Endodermal cell (in vitro differentiated cells): ENCODE results near the gene MYG1. TPM values are rescaled to one million over a fixed set of nuclear protein-coding genes. Genes with fewer than 3 reads are reported as not detected.
A peak's percentile ranks its signal among the peaks of the same experiment; 100 is the strongest.

Experiments used
- DNase-seq: peaks from one replicate; pipeline ENCODE4 v3.0.0-alpha.2; 2017
- H3K27ac ChIP-seq: 2 replicates; pipeline ENCODE4 v1.5.1; 2013; ENCODE audit warnings: mild to moderate bottlenecking, low read depth, low read length, moderate library complexity
- H3K27me3 ChIP-seq: 2 replicates; pipeline ENCODE4 v1.6.1; 2013; ENCODE audit warnings: mild to moderate bottlenecking, low read length, moderate library complexity; ENCODE audit not compliant: insufficient read depth, control insufficient read depth, poor library complexity, severe bottlenecking
- H3K36me3 ChIP-seq: 2 replicates; pipeline ENCODE4 v1.7.0; 2013; ENCODE audit warnings: mild to moderate bottlenecking, low read length, moderate library complexity; ENCODE audit not compliant: control insufficient read depth, insufficient read depth
- H3K4me1 ChIP-seq: one replicate; pipeline ENCODE4 v1.7.0; 2013; ENCODE audit warnings: low read length; ENCODE audit not compliant: control insufficient read depth, insufficient read depth
- H3K4me3 ChIP-seq: 2 replicates; pipeline ENCODE4 v1.5.1; 2013; ENCODE audit warnings: mild to moderate bottlenecking, low read length, moderate library complexity
- H3K9ac ChIP-seq: 2 replicates; pipeline ENCODE4 v1.6.1; 2013; ENCODE audit warnings: mild to moderate bottlenecking, low read length, moderate library complexity; ENCODE audit not compliant: poor library complexity, severe bottlenecking; ENCODE audit errors: extremely low read depth
- H3K9me3 ChIP-seq: 2 replicates; pipeline ENCODE4 v1.6.1; 2013; ENCODE audit warnings: mild to moderate bottlenecking, low read length, moderate library complexity; ENCODE audit not compliant: control insufficient read depth
- H3K27ac Mint-ChIP-seq: 2 replicates; pipeline ENCODE4 v1.8.0; 2020; ENCODE audit warnings: mixed read lengths
- H3K27me3 Mint-ChIP-seq: 2 replicates; pipeline ENCODE4 v1.8.0; 2021; ENCODE audit warnings: mild to moderate bottlenecking, mixed read lengths; ENCODE audit not compliant: insufficient read depth
- H3K36me3 Mint-ChIP-seq: 2 replicates; pipeline ENCODE4 v1.8.0; 2020; ENCODE audit warnings: low read depth, mixed read lengths
- H3K4me1 Mint-ChIP-seq: 2 replicates; pipeline ENCODE4 v1.8.0; 2020; ENCODE audit warnings: mixed read lengths
- H3K4me3 Mint-ChIP-seq: 2 replicates; pipeline ENCODE4 v1.8.0; 2020; ENCODE audit warnings: mild to moderate bottlenecking, moderate library complexity, mixed read lengths
- H3K9me3 Mint-ChIP-seq: 2 replicates; pipeline ENCODE4 v1.8.0; 2020; ENCODE audit warnings: mild to moderate bottlenecking, mixed read lengths
- CTCF ChIP-seq: fragments of 200-600 bp; sonication (generic); conservative IDR thresholded peaks from 2 replicates; pipeline ENCODE4 v1.5.0; 2021; ENCODE audit warnings: antibody characterized with exemption, mild to moderate bottlenecking
- WGBS, 2 experiments: methylation state at CpG; one replicate each; pipeline versions ENCODE4 v1.1.5 to v1.1.7; 2013; ENCODE audit warnings: missing lambda C conversion rate in 2 of 2, mixed read lengths in 1 of 2; ENCODE audit not compliant: insufficient coverage in 1 of 2, insufficient read length in 1 of 2; 5-methylcytosine and 5-hydroxymethylcytosine counted together
- long read RNA-seq, 4 experiments: library from polyadenylated mRNA in 2 of 4; library from RNA in 1 of 4; library from capped mRNA in 1 of 4; stranded (forward) in 3 of 4; unstranded in 1 of 4; transcript quantifications; one replicate each; pipeline ENCODE4 v2.0.0, GENCODE V29; 2020 to 2021; ENCODE audit warnings: inconsistent platforms in 1 of 4
- polyA plus RNA-seq, 2 experiments: library from polyadenylated mRNA; stranded (reverse); fragments of 50-300 nt; gene quantifications; one replicate each; pipeline ENCODE4 v1.2.3, GENCODE V29; 2013
- total RNA-seq, 2 donors: library from RNA; stranded (reverse); fragmentation: NEBNext Ultra II Directional in 1 of 2; extraction: Animal tissue kit (Norgen Biotek cat#: 25700) in 1 of 2; gene quantifications; 2 replicates in 1 of 2; 3 replicates in 1 of 2; pipeline ENCODE4 v1.2.1, GENCODE V29; 2021

Gene MYG1
- total RNA-seq = 10 to 100 TPM; 55.3 to 74.2 TPM
- polyA plus RNA-seq (2013, experiment 1 of 2) = 56.7 TPM
- 53.0 TPM for polyA plus RNA-seq (2013, experiment 2 of 2)
- long read RNA-seq, experiment 1, transcript C12orf10-201 (7 exons, 1,192 nt) = major isoform, 31 of 42 reads
- long read RNA-seq, experiment 1, partial matches to known transcripts = 1 of 42 reads
- long read RNA-seq, experiment 1, other reads (novel, unspliced or antisense) = 4 of 42 reads
- long read RNA-seq, experiment 2, transcript C12orf10-201 (7 exons, 1,192 nt) = major isoform, 36 of 48 reads
- long read RNA-seq, experiment 2, partial matches to known transcripts = 2 of 48 reads
- long read RNA-seq, experiment 2, other reads (novel, unspliced or antisense) = 5 of 48 reads
- long read RNA-seq, experiment 3, transcript C12orf10-201 (7 exons, 1,192 nt) = major isoform, 138 of 158 reads
- long read RNA-seq, experiment 3, transcript C12orf10-205 (6 exons, 1,369 nt) = minor isoform, 7 of 158 reads
- long read RNA-seq, experiment 3, partial matches to known transcripts = 5 of 158 reads
- long read RNA-seq, experiment 3, other reads (novel, unspliced or antisense) = 6 of 158 reads
- long read RNA-seq, experiment 4, transcript C12orf10-205 (6 exons, 1,369 nt) = minor isoform, 6 of 188 reads
- long read RNA-seq, experiment 4, transcript C12orf10-201 (7 exons, 1,192 nt) = major isoform, 160 of 188 reads
- long read RNA-seq, experiment 4, partial matches to known transcripts = 3 of 188 reads
- long read RNA-seq, experiment 4, other reads (novel, unspliced or antisense) = 10 of 188 reads

- H3K9me3 Mint-ChIP-seq = no peaks in the 10 kb centered on the region
- H3K9me3 ChIP-seq = no peaks in the 10 kb centered on the region
- H3K36me3 Mint-ChIP-seq = peaks cover 43% of the 10 kb centered on the region
- H3K36me3 ChIP-seq = peaks cover 42% of the 10 kb centered on the region
- H3K27ac ChIP-seq = peak within 1 kb of the TSS; percentile 61
- H3K4me1 Mint-ChIP-seq = peaks cover 20% of the 10 kb centered on the region
- peaks cover 4% of the 10 kb centered on the region for H3K4me1 ChIP-seq
- no peaks in the 10 kb centered on the region for H3K27me3 ChIP-seq
- H3K4me3 Mint-ChIP-seq = peak within 1 kb of the TSS; percentile 97
- peak within 1 kb of the TSS; percentile 69 for H3K9ac ChIP-seq
- peak; percentile 57 for TF ChIP-seq CTCF
- no peaks in the 10 kb centered on the region for H3K27me3 Mint-ChIP-seq
- peak within 1 kb of the TSS; percentile 97 for H3K27ac Mint-ChIP-seq
- DNase-seq = peak; percentile 98
- peak within 1 kb of the TSS; percentile 87 for H3K4me3 ChIP-seq
- WGBS, 2 experiments = 3 to 4% methylated on average over 19 to 51 of the region's 51 CpGs
Measured at GRCh38 chr12:53299454-53300180, at the start of gene MYG1. TSS of gene MYG1 (plus strand) at chr12:53299695. CDS start at chr12:53299738, 43 bp downstream.

GRCh38 chr12:53251477-53252348 lies 47.8 kb upstream of the MYG1 start:
- Histone ChIP-seq H3K4me3 (peak overlapping the region; percentile 86), H3K4me1 (peaks cover 3% of the 10 kb centered on the region), H3K27me3 (no peaks in the 10 kb centered on the region), H3K9me3 (no peaks in the 10 kb centered on the region), H3K36me3 (peaks cover 11% of the 10 kb centered on the region), H3K27ac (peak overlapping the region; percentile 64), H3K9ac (peak overlapping the region; percentile 63)
- peak; percentile 62 for TF ChIP-seq CTCF
- peak overlapping the region; percentile 87 for H3K4me3 Mint-ChIP-seq
- 1 to 4% methylated on average over 11 to 51 of the region's 51 CpGs for WGBS, 2 experiments
- peak; percentile 98 for DNase-seq
- H3K36me3 Mint-ChIP-seq = peaks cover 11% of the 10 kb centered on the region
- H3K27ac Mint-ChIP-seq = peak overlapping the region; percentile 99
- peaks cover 14% of the 10 kb centered on the region for H3K4me1 Mint-ChIP-seq
- H3K9me3 Mint-ChIP-seq = no peaks in the 10 kb centered on the region
- H3K27me3 Mint-ChIP-seq = peaks cover 2% of the 10 kb centered on the region
